HG03103 (cell line): ENCODE results near the gene B4GALT1.

ENCODE experiments used
- ATAC-seq: cut with Tn5 transposase; IDR thresholded peaks from one replicate; pipeline ENCODE4 v1.9.1; 2021; ENCODE audit warnings: low read depth; ENCODE audit not compliant: unreplicated experiment

B4GALT1 gene

GRCh38 chr9:33065157-33066076 lies 101.7 kb downstream of the B4GALT1 start:
- peak; percentile 74 for ATAC-seq
